Left renal pelvis (tissue), 4 donors: ENCODE results near the gene HSD3B1. TPM values are rescaled to one million over a fixed set of nuclear protein-coding genes. Genes with fewer than 3 reads are reported as not detected.
"Not testable (repeated sequence)": the region's sequence is repeated elsewhere in the genome, so short reads cannot be mapped to it uniquely, and the experiment has no call there.

Source experiments
- DNase-seq, 4 donors: peaks; one replicate each; pipeline ENCODE4 v3.0.0-alpha.2; 2013; ENCODE audit warnings: low read depth in 4 of 4, low spot score in 3 of 4
- polyA plus RNA-seq, 4 donors: library from polyadenylated mRNA; unstranded; fragments of 120-200 nt; gene quantifications; one replicate each; pipeline ENCODE4 v1.2.1, GENCODE V29; 2013; ENCODE audit not compliant: insufficient read length in 4 of 4

HSD3B1 gene
- polyA plus RNA-seq, 4 donors, result 0.40 to 1.1 TPM; not detected in 2

DNA sequence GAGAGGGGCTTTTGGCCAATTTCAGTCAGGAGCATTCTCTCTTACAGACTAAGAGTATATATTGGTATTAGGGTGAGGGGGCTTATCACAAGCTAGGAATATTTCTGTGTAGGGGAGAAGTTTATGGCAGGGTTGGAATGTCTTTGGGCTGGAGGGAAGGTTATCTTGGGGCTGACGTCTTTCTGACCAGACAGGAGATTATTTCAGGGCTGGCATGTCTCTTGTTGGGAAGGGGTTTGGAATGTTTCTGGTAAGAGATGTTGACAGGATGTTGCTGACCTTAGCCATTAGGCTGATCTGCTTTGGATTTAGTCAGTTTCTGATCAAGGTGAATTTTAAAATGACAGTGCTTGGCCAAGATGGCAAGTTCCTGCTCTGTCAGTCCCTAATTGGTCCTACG lies 17.8 kb upstream of the HSD3B1 start:
- no peak for DNase-seq

GRCh38 chr1:119490925-119491324 lies 16.1 kb upstream of the HSD3B1 start:
- no peak for DNase-seq

- DNase-seq, result no peak
Observed at GRCh38 chr1:119492763-119493162, 14.2 kb upstream of the HSD3B1 start.

DNA sequence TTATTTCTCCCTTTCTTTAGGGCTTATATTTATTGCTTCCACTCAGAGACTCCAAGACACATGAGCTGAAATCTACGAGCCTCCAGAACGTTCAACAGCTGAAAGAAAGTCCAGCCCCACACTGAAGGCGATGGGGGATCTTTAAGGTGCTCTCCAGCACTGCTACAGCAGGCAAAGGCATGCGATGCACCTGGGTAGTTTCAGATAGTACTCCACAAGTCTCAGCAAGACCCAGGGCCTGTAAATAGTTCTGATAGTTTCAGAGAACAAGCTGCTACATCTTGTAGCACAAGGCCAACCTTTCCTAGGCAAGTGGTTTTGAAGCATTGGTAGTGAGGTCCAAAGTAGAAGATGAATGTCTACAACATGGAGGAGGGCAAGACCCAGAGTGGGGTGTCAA lies 2.2 kb upstream of the HSD3B1 start:
- no peak for DNase-seq

DNA sequence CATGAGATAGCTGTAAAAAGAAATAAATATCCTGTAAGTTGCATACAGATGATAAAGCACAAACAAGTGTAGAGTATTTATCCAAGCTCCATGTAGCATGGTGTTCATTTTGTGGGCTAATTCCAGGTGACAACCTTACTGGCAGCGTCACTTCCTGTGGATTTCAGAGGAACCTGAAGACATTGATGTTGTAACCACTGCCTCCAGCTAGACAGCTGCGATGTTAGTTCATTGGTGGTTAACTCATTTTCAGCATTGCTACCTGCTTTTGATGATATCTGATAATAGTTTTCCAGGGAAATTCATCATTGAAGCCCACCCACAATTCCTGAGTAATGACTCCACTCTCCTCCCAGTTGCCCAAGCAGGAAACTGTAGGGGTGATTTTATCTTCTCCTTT lies 3.0 kb downstream of the HSD3B1 start:
- no peak for DNase-seq

GRCh38 chr1:119515221-119515620 lies 8.2 kb downstream of the HSD3B1 start:
- no peak for DNase-seq

DNA sequence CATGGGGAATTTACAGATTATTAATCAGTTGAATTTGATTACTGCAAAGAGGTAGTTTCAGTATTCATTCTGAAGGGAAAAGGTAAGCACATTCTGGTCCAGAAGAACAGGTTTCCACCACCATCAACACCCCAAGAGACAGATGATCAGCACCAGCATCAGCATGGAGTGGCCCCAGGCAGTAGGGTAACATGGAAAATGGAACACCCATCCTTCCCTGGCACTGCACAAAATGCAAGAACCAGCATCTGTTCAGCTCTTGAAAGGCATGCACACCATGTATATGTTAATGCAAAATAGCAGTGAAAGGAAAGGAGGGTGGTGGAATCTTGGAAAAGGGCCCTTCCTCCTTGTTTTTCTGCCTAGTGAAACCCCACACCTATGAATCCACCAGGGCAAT lies 9.2 kb downstream of the HSD3B1 start:
- DNase-seq, result no peak

GRCh38 chr1:119516680-119517079 lies 9.7 kb downstream of the HSD3B1 start:
- DNase-seq, result no peak

- DNase-seq, result not testable (repeated sequence)
Observed at GRCh38 chr1:119517667-119518066, 10.7 kb downstream of the HSD3B1 start.

- no peak for DNase-seq
Observed at GRCh38 chr1:119531606-119532323, 24.8 kb downstream of the HSD3B1 start.

GRCh38 chr1:119532324-119532910 lies 25.4 kb downstream of the HSD3B1 start:
- DNase-seq, result no peak

- DNase-seq, result no peak
Observed at GRCh38 chr1:119535381-119535780, 28.4 kb downstream of the HSD3B1 start.

GRCh38 chr1:119537966-119538365 lies 31.0 kb downstream of the HSD3B1 start:
- DNase-seq, result no peak

- no peak for DNase-seq
Observed at GRCh38 chr1:119539636-119540035, 32.6 kb downstream of the HSD3B1 start.

GRCh38 chr1:119541389-119541788 lies 34.4 kb downstream of the HSD3B1 start:
- no peak for DNase-seq

GRCh38 chr1:119542492-119542946 lies 35.5 kb downstream of the HSD3B1 start:
- DNase-seq, result no peak

DNA sequence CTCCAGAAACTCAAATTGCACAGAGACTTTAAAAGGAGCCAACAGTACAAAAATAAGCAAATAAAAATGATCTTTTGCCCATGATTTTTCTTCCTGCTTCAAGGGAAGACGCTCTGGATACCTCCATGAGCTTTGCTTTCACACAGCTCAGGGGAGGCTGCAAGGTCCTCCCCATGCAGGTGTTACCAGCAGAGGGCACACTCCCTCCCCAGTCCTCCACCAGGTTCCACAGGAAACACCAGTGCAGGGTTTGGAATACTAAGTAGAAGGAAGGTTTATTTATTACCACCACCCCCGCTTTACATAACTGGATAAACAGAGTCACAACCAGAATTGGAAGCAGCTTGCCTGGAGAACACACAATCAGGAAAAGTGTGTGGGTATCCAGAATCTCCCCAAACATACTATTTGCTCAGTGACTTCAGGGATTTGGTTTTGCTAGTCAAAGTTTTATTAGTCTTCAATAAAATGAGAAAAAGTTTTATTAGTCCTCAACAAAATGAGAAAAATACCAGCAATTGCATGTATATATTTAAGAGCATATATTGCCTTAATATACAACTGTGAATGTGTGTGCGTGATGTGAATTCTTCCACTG lies 37.3 kb downstream of the HSD3B1 start:
- no peak for DNase-seq

DNA sequence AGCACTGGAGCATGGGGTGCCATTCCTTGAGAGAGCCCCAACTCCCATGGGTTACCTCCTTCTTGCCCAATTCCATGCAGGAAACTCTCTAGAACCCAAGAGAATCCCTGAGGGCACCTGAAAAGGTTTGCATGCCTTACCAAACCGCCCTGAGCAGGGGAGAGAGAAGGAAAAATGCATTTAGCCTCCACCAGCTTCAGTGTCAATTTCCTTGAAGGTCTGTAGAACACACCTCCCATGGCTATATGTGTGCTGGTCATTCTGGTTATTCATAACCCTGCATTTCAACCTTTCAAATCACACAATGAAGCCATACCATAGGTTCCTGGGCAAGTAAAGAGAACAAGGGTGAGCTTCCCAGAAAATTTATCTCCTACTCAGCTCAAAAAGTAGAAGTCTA lies 39.6 kb downstream of the HSD3B1 start:
- no peak for DNase-seq

GRCh38 chr1:119547306-119547705 lies 40.3 kb downstream of the HSD3B1 start:
- no peak for DNase-seq

GRCh38 chr1:119547805-119548204 lies 40.8 kb downstream of the HSD3B1 start:
- no peak for DNase-seq

DNA sequence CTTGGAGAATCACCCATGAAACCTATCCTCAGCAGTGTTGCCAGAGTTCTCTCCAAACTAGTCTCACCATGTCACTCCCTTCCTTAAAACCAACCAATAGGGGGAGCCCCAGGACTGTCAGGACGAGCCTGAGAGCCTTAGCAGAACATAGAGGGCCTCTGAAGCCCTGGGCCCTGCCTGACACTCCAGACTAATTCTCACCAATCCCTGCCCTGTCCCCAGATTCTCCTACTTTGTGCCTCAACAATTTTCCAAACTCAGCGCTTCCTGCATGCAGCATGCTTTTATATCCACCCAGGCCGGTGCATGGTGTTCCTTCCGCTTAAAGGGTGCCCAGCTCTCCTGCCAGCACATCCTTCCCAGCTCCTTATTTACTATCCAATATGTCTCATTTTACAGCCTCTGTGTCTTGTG lies 42.7 kb downstream of the HSD3B1 start:
- peak in 3 of 4 donors; percentile 44 to 69 (median 52) for DNase-seq

DNA sequence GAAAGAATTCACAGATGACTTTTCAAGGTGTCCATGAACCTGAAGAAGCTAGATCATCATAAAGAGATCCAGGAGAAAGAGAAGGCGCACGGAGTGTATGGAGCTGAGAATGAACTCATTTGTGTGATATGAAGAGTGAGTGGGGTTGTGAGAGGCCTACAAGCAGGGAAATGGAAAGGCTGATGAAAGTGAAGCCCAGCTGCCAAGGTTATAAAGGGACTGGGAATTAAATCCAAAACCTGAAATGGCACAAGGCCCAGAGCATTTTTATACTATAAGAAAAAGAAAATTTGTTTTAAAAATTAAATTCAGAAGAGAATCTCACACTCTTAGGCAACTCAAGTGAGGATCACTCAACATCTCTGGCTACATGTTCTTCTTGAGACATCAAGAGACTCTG lies 43.4 kb downstream of the HSD3B1 start:
- DNase-seq, result no peak
